ENCODE measurements around the gene SLC15A1. TPM values are rescaled to one million over a fixed set of nuclear protein-coding genes. Genes with fewer than 3 reads are reported as not detected.

The SLC15A1 gene
- total RNA-seq, 1 donor from 2014 or later = 0.11 TPM

DNA sequence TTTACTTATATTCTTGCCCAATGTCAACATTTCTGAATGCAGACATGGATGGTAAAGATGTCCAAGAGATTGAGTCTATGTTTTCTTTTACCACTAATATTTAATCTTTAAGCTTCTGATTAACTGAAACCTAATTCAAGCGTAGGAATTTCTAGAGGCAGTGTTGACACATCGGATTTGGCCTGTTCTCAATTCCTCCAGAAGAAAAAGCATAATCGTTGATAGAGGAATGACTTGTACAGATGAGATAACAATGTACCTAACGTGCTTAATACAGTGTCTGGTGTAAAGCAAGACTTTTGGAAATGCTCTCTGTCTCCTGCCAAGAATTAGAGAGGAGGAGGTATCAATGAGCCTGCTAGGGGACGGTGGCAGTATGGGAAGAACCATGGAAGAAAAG is 35.2 kb downstream of the SLC15A1 start:
- TF ChIP-seq, protein P1, sequence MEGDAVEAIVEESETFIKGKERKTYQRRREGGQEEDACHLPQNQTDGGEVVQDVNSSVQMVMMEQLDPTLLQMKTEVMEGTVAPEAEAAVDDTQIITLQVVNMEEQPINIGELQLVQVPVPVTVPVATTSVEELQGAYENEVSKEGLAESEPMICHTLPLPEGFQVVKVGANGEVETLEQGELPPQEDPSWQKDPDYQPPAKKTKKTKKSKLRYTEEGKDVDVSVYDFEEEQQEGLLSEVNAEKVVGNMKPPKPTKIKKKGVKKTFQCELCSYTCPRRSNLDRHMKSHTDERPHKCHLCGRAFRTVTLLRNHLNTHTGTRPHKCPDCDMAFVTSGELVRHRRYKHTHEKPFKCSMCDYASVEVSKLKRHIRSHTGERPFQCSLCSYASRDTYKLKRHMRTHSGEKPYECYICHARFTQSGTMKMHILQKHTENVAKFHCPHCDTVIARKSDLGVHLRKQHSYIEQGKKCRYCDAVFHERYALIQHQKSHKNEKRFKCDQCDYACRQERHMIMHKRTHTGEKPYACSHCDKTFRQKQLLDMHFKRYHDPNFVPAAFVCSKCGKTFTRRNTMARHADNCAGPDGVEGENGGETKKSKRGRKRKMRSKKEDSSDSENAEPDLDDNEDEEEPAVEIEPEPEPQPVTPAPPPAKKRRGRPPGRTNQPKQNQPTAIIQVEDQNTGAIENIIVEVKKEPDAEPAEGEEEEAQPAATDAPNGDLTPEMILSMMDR (IDR thresholded peaks at IDR 0.05) = no peak
- Mint-ChIP-seq H3K27me3 (ENCODE audit: unreplicated experiment) (peaks cover 8% of the 10 kb centered on the region), H3K36me3 (ENCODE audit: unreplicated experiment) (no peaks in the 10 kb centered on the region), H3K27ac (ENCODE audit: unreplicated experiment) (no peak overlapping the region), H3K4me1 (ENCODE audit: unreplicated experiment) (no peaks in the 10 kb centered on the region), H3K4me3 (ENCODE audit: unreplicated experiment) (no peak overlapping the region), H3K9me3 (ENCODE audit: unreplicated experiment) (no peaks in the 10 kb centered on the region)
- DNase-seq (ENCODE audit: extremely low spot score, unreplicated experiment) = no peak

DNA sequence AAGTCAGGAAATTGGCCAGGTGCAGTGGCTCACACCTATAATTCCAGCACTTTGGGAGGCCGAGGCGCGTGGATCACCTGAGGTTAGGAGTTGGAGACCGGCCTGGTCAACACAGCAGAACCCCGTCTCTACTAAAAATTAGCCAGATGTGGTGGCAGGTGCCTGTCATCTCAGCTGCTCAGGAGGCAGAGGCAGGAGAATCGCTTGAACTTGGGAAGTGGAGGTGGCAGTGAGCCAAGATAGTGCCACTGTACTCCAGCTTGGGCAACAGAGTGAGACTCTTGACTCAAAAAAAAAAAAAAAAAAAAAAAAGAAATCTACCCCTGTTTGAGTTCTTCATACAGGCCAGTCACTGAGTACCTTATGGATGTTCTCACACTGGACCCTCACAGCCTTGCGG is 42.0 kb downstream of the SLC15A1 start:
- Mint-ChIP-seq H3K36me3 (ENCODE audit: unreplicated experiment) (no peaks in the 10 kb centered on the region), H3K4me1 (ENCODE audit: unreplicated experiment) (no peaks in the 10 kb centered on the region), H3K27ac (ENCODE audit: unreplicated experiment) (no peak overlapping the region), H3K27me3 (ENCODE audit: unreplicated experiment) (peaks cover 43% of the 10 kb centered on the region), H3K9me3 (ENCODE audit: unreplicated experiment) (no peaks in the 10 kb centered on the region), H3K4me3 (ENCODE audit: unreplicated experiment) (no peak overlapping the region)
- DNase-seq (ENCODE audit: extremely low spot score, unreplicated experiment) = no peak
- TF ChIP-seq, protein P1 (IDR thresholded peaks at IDR 0.05) = no peak

DNA sequence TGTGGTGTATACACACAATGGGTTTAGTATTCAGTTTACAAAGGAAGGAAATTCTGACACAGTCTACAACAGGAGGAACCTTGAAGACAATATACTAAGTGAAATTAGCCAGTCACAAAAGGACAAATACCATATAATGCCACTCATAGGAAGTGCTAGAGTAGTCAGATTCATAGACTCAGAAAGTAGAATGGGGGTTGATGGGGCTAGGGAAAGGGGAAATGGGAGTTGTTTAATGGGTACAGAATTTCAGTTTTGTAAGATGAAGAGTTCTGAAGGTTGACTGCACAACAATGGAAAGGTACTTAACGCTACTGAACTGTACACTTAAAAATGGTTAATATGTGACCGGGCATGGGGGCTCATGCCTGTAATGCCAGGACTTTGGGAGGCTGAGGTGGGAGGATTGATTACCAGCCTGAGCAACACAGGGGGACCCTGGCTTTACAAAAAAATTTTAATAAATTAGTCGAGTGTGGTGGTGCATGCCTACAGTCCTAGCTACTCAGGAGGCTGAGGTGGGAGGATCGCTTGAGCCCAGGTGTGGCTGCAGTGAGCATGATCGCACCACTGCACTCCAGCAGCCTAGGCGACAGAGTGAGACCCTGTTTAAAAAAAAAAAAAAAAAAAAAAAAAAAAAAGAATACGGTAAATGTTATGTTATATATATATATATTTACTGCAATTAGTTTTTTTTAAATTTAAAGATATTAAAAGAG is 45.0 kb downstream of the SLC15A1 start:
- no peaks in the 10 kb centered on the region for H3K36me3 Mint-ChIP-seq (ENCODE audit: unreplicated experiment)
- DNase-seq (ENCODE audit: extremely low spot score, unreplicated experiment) = no peak
- H3K27me3 Mint-ChIP-seq (ENCODE audit: unreplicated experiment) = peaks cover 53% of the 10 kb centered on the region
- TF ChIP-seq, protein P1 (IDR thresholded peaks at IDR 0.05) = no peak
- no peak overlapping the region for H3K27ac Mint-ChIP-seq (ENCODE audit: unreplicated experiment)
- no peak overlapping the region for H3K4me3 Mint-ChIP-seq (ENCODE audit: unreplicated experiment)
- no peaks in the 10 kb centered on the region for H3K9me3 Mint-ChIP-seq (ENCODE audit: unreplicated experiment)
- no peaks in the 10 kb centered on the region for H3K4me1 Mint-ChIP-seq (ENCODE audit: unreplicated experiment)

DNA sequence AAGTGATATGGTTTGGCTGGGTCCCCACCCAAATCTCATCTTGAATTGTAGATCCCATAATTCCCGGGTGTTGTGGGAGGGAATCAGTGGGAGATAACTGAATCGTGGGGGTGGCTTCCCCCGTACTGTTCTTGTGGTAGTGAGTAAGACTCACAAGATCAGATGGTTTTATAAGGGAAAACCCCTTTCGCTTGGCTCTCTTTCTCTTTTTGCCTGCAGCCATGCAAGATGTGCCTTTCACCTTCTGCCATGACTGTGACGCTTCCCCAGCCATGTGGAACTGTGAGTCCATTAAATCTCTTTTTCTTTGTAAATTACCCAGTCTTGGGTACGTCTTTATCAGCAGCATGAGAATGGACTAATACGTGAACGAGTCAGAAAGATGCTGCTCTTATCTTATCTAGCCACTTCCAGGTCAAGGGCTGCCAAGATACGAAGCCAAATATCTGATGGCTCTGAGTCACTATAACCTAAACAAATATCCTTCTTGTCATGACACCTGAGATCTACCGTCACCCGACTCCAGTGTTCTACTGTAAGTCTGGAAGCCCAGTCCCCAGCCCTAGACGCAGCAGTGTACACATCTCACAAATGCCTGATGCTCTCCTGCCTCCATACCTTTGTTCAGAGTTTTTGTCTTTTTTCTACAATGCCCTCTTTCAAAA is 45.9 kb downstream of the SLC15A1 start:
- H3K27ac Mint-ChIP-seq (ENCODE audit: unreplicated experiment) = no peak overlapping the region
- H3K9me3 Mint-ChIP-seq (ENCODE audit: unreplicated experiment) = no peaks in the 10 kb centered on the region
- H3K4me1 Mint-ChIP-seq (ENCODE audit: unreplicated experiment) = no peaks in the 10 kb centered on the region
- TF ChIP-seq, protein P1 (IDR thresholded peaks at IDR 0.05) = no peak
- no peak overlapping the region for H3K4me3 Mint-ChIP-seq (ENCODE audit: unreplicated experiment)
- DNase-seq (ENCODE audit: extremely low spot score, unreplicated experiment) = no peak
- no peaks in the 10 kb centered on the region for H3K36me3 Mint-ChIP-seq (ENCODE audit: unreplicated experiment)
- H3K27me3 Mint-ChIP-seq (ENCODE audit: unreplicated experiment) = peaks cover 54% of the 10 kb centered on the region

DNA sequence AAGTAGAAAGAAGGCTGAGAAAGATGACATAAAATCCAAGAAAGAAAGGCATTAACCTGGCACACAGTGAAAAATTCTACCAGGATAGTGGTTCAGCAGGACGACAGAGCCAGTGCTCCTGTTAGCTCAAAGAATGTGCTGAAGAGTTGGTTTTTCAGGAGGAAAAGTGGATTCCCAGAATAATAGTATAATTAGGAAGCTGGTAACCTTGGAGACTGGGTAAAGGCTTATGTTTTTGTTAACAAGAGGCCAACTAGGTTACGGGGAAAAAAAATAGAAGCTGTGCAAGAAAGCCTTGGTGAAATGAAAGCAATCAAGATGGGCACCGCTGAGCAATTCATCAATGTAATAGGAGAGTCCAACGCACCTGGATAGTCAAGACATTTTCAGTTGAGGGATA is 54.7 kb downstream of the SLC15A1 start:
- Mint-ChIP-seq H3K4me1 (ENCODE audit: unreplicated experiment) (peaks cover 10% of the 10 kb centered on the region), H3K9me3 (ENCODE audit: unreplicated experiment) (no peaks in the 10 kb centered on the region), H3K27ac (ENCODE audit: unreplicated experiment) (peak overlapping the region; percentile 62), H3K4me3 (ENCODE audit: unreplicated experiment) (no peak overlapping the region), H3K36me3 (ENCODE audit: unreplicated experiment) (no peaks in the 10 kb centered on the region), H3K27me3 (ENCODE audit: unreplicated experiment) (peaks cover 40% of the 10 kb centered on the region)
- TF ChIP-seq, protein P1 (IDR thresholded peaks at IDR 0.05) = no peak
- DNase-seq (ENCODE audit: extremely low spot score, unreplicated experiment) = peak; percentile 5

Measured in osteocyte (in vitro differentiated cells).